Stromal cell of bone marrow (primary cell): ENCODE data around the gene NNMT.
A peak's percentile ranks its signal among the peaks of the same experiment; 100 is the strongest.

Source experiments
- DNase-seq: peaks from one replicate; pipeline ENCODE4 v3.0.0-alpha.2; 2012; ENCODE audit warnings: low read depth

The NNMT gene

GRCh38 chr11:114284914-114285313 is 11.3 kb upstream of the NNMT start:
- no peak for DNase-seq

DNA sequence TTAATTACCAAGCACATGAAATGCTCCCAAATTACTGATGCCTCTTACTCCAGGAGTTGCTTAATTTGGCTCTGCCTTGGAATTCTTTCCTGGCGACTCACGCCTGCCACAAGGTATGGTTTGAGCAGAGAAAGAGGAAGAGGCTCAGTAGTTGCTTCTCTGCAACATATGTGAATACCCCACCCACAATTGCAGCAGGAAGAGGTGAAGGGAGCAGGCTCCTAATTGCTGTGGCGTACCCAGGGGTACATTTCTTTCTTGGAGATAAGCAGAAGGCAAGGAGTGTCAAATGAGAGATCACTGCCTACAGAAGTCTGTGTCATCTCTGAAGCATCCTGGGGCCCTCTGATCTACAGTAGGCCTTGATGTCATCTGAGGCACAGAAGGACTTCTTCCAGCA is 10.6 kb upstream of the NNMT start:
- no peak for DNase-seq

DNA sequence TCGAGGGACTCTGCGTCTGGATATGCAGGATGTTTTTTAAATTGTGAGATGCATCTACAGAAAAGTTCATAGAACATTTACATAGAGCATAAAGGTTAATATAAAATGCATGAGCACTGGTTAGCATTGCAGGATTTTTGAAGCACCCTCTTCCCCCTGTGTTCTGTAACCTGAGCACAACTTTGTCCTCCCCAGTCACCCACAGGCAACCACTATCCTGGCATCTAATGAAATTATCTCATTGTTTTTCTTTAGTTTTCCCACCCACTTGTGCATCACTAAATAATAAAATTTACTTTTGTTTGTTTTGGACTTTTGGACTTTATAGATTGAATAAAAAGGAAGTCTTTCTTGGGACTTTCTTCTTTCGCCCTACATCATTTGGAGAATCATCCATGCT is 10.0 kb upstream of the NNMT start:
- DNase-seq, result no peak

DNA sequence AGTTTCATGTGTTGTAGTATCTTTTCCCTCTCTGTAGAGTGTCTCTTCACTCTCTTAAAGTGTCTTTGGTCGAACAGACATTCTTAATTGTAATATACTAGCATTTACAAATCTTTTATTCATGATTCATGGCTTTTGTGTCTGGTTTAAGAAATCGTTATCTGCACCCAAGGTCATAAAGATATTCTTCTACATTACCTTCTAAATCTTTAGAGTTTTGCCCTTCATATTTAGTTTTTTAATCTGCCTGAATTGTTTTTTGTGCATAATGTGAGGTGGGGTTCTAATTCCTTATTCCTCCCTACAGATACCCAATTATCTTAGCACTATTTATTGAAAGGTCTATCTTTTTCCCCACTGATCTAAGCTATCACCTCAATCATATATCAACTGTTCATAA is 9.0 kb upstream of the NNMT start:
- no peak for DNase-seq

- no peak for DNase-seq
These were observed 8.1 kb upstream of the NNMT start for GRCh38 chr11:114288136-114288535.

DNA sequence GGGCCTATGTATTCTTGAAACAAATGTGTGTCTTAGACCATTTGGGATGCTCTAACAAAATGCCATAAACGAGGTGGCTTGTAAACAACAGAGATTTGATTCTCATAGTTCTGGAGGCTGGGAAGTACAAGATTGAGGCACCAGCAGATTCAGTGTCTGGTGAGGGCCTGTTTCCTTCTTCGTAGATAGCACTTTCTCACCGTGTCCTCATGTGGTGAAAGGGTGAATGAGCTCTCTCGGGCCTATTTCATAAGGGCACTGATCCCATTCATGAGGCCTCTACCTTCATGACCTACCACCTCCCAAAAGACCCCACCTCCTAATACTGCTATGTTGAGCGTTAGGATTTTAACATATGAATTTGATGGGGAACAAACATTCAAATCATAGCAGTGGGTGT is 6.4 kb upstream of the NNMT start:
- DNase-seq, result no peak

GRCh38 chr11:114290503-114291235 is 5.5 kb upstream of the NNMT start:
- no peak for DNase-seq

GRCh38 chr11:114291381-114291780 is 4.8 kb upstream of the NNMT start:
- no peak for DNase-seq

DNA sequence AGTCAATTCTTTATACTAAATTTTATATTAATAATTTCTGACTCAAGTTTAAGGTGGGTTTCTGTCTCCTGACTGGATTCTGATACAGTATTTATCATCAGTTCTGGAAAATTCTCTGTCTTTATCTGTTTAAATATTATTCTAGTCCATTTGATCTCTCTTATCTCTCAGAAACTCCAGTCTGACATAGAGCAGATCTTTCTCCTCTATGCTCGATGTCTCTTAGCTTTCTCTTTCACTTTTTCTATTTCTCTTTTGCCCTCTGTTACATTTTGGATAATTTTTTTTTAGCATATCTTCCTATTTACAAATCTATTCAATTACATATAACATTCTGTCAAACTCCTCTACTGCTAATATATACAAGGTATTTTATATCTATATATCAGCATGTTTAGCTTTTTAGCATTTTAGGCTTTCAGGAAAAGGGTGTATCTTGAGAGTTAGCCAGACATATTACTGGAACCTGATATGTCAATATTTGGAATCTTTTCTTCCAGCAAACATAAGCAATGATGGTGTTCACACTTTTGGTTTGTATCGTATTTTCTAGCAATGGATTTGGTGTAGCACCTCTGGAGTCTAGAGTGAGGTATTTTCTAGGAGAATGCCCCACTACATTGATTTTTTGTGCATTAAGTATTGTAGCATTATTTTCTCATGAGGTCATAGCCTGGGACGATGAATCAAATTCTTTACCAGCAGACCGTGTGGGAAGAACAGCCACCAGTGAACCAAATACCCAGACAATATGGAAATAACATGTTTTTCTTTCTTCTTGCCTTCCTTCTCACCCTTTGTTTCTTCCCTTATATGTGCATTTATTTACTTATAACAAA is 4.1 kb upstream of the NNMT start:
- peak; percentile 65 for DNase-seq

- DNase-seq, result no peak
These were observed 2.9 kb upstream of the NNMT start for GRCh38 chr11:114293201-114293711.

DNA sequence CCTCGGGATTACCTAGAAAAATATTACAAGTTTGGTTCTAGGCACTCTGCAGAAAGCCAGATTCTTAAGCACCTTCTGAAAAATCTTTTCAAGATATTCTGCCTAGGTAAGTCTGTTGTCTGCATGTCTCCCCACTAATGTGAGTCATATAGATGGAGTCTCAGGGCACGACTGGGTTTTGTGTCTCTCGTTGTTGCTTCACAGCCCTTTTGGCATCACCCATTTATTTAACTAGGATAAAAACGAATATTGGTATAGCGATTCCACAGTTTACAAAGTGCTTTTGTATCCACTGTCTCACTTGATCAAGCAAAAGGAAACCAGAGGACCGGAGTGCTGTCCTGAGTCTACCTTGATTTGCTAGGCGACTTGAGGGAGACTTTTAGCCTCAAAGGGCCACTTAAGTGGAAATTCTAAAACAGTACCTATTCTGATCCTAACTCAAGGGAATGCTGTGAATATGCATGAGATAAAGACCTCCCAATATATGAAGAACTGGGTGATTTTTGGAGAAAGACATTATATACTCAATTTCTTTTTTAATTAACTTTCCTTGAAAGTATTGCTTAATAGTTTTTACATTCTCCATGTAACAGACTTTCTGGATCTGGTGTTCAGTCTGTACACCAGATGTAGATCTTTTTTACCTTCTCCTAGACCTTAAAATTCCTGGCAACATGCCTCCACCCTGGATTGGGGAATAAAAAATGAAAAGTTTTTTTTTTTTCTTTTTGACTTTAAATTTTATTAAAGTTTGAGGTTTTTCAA is 590 bp downstream of the NNMT start:
- no peak for DNase-seq

- no peak for DNase-seq
These were observed 1.9 kb downstream of the NNMT start for GRCh38 chr11:114297806-114298709.

DNA sequence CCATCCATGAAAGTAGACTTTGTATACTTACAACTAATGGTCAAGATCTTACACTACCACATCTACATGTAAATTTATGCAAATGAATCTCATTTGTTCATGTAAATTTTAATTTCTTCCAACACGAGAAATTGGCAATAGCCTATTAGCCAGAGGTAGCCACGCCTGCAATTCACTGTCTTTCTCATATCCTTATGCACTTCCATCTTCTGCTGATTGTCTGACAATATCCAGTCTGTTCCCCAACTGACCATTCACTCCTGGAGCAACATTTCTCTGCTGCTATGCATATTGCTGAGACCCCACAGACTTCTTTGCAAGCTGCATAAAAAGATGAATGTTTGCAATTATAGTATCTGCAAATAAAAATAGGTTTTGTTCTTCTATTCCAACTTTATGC is 2.5 kb downstream of the NNMT start:
- no peak for DNase-seq

- no peak for DNase-seq
These were observed 4.9 kb downstream of the NNMT start for GRCh38 chr11:114301088-114301487.

GRCh38 chr11:114301927-114302326 is 5.7 kb downstream of the NNMT start:
- DNase-seq, result no peak

DNA sequence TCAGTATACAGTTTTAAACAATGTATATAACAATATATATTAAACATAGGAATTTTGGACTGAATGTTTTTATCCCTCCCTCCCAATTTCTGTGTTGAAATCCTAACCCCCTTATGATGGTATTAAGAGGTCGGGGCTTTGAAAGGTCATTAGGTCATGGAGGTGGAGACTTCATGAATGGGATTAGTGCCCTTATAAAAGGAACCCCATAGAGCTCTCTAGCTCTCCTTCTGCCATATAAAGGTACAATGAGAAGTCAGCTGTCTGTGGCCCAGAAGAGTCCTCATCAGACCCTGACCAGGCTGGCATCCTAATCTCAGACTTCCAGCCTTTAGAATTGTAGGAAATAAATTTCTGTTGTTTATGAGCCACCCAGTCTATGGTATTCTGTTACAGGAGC is 6.5 kb downstream of the NNMT start:
- no peak for DNase-seq

DNA sequence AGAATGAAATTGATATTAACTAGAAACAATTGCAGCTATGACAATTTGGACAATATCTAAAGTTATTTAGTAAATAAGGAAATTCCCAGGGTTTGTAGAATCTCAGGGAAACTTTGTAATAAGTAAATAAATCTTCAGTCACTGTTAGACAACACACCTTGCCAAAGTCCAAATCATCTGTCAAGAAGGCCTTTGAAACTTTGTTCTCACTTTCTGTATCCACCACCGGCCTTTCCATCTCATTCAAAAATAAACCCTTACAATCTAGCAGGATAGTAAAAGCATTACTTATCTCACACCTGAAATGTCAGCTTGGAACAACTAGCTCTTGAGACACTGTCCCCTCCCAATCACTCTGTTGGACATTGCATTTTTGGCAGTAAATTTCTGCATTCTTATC is 7.9 kb downstream of the NNMT start:
- no peak for DNase-seq

DNA sequence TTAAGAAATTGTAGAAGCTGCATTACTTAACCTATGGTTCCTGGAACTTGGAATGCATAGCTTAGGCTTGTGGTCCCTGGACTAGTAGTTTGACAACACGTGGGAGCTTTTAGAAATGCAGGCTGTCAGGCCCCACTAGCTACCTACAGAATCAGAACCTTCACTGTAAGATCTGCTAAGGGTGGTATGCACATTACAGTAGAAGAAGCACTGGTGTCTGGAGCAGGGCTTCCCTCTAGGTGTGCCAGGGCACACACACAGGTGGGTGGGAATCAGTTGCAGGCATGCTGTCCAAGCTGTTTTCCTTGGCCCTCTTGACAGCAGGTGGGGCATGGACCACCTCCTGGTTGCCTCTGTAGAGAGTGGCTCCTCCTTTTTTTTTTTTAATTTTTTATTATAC is 8.8 kb downstream of the NNMT start:
- no peak for DNase-seq

GRCh38 chr11:114307524-114308203 is 11.5 kb downstream of the NNMT start:
- DNase-seq, result peak; percentile 94

GRCh38 chr11:114308689-114309089 is 12.5 kb downstream of the NNMT start:
- DNase-seq, result peak; percentile 94

DNA sequence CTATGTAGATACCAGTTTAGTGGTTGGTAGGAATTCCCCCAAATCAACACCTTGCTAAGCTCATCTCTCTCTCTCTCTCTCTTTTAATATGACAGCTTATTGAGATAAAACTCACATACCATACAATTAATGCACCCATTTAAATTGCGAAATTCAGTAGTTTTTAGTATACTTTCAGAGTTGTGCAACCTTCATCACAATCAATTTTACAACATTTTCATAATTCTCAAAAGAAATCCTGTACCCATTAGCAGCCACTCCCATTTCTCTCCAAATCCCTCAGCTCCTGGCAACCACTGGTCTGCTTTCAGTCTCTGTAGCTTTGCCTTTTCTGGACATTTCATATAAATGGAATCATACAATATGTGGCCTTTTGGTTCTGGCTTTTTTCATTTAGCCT is 13.3 kb downstream of the NNMT start:
- no peak for DNase-seq
